Activated CD4-positive, alpha-beta T cell treated with anti-CD3 and anti-CD28 coated beads for 1 hour (primary cell): ENCODE data around the gene GTF2E1.
"Not testable (repeated sequence)": the region's sequence is repeated elsewhere in the genome, so short reads cannot be mapped to it uniquely, and the experiment has no call there.

Experiments used
- DNase-seq: peaks from one replicate; pipeline ENCODE4 v3.0.0-alpha.2; 2020

The GTF2E1 gene

DNA sequence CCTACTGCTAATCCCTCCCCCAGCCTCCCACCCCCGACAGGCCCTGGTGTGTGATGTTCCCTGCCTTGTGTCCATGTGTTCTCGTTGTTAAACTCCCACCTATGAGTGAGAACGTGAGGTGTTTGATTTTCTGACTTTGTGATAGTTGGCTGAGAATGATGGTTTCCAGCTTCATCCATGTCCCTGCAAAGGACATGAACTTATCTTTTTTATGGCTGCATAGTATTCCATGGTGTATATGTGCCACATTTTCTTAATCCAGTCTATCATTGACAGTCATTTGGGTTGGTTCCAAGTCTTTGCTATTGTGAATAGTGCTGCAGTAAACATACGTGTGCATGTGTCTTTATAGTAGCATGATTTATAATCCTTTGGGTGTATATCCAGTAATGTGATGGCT, 16.0 kb downstream of the GTF2E1 start:
- DNase-seq = not testable (repeated sequence)

DNA sequence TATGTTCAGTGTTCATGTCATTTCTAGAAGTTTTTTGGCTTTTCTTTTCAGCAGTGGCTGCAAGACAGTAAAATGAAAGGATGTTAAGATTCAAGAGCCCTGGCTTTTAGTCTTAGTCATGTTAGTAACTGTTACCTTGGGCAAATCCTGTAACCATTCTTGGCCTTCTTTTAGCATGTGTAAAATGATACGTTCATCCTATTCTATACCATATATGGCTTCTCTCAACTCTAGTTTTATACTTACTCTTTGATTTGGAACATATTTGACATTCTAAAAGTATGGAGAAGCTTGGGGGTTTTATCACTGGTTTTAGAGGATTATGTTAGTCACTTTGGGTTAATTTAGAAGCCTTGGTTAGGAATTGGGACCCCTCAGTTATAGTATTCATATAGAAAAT, 20.1 kb downstream of the GTF2E1 start:
- no peak for DNase-seq

GRCh38 chr3:120763601-120764000, 21.1 kb downstream of the GTF2E1 start:
- no peak for DNase-seq

DNA sequence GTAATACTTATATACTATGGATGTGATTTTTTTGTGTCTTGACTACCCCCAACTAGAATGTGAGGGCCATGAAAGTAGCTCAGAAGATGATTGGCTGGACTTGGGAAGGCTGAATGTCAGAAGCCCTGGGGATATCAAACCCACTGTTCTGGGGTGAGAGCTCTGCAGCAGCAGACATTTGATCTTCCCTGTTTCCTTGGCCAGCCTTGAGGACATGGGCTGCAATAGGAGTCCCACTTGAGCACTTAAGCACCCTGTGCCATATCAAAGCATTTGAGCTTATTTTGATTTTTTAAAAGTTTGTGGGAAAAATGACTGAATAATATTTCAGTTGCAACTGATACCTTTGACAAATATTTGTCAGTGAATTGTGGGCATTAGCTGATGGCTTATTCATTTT, 21.7 kb downstream of the GTF2E1 start:
- DNase-seq = no peak

DNA sequence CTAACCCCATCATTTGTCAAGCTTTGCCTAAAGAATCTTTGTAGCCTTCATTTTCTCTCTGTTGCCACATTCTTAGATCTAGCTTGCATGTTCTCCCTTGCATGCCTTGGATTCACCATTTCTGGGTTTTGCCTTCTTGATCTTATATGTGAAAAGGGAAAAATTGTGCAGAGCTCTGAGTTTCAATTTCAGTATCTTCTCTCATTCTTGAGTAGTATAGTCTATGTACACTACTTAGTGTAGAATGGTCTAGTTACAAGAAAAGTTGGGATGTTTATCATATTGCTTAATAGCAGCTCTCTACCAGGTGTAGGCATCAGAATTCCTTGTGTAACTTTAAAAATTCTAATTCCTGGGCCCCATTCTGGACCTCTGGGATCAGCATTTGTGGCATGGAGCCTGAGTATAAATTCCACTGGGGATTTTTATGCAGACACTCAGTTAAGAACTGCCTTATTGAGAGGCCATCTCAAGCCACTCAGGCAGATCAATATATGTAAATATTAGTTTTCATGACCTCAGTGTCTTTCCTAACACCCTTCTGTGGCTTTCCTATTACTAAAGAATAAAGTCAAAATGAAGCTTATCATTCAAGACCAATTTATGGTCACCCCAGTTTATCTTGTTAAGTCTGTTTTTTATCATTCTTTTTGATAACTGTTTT, 23.4 kb downstream of the GTF2E1 start:
- no peak for DNase-seq

- no peak for DNase-seq
Observed at GRCh38 chr3:120766576-120766975, 24.0 kb downstream of the GTF2E1 start.

GRCh38 chr3:120767106-120767505, 24.6 kb downstream of the GTF2E1 start:
- no peak for DNase-seq

DNA sequence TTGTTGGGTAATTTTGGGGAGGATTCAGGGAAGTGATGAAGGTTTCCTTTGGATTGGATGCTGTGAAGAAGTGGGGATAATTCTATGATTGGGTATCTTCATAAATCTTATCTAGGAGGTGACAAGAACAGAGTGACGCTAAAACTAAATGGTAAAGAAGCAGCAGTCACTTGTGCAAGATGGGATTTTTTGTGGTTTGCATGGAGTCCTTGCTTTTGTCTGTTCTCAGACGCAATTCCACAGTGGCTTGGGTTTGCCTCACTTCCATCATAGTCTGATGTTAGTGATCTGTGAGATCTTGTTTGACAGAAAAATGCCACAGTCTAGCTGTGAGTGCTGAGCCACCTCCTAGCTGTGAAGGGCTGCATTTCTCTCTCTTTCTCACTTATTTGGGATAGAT, 26.9 kb downstream of the GTF2E1 start:
- no peak for DNase-seq

- DNase-seq = no peak
Observed at GRCh38 chr3:120770891-120771290, 28.3 kb downstream of the GTF2E1 start.

DNA sequence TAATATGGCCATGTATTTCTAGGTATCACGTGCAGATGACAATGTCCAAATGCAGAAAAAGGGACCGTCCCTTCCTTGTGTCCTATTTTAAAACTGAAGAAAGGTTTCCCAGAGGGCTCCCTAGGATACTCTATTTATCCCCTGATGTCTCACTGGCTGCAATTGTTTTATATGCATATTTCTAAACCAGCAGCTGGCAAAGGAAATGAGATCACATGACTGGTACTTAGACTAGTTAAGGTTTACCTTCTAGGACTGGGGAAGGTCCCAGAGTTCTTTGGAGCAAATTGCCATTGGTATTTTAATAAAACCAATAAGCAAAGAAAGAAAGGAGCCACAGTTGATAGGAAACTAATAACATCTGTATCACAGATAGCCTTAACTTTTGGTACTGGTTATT, 29.5 kb downstream of the GTF2E1 start:
- no peak for DNase-seq

DNA sequence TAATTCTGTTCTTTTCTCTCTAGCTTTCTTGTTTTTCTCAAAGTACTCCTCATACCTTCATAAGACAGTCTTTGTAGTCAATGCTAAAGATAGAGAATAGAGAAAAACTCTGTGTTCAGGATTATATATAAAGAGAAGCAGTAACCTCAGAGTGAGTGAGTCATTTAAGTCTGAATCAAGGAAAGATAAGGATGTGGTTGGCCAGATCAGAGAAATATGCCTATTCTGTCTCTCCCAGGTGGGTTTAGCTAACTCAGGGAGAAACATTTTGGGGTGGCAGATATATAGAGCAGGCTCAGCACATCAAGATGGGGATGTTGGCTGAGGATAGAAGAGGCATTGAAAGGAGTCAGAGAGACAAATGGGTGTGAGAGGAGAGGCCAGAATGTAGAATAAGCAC, 31.4 kb downstream of the GTF2E1 start:
- no peak for DNase-seq

GRCh38 chr3:120775411-120775810, 32.9 kb downstream of the GTF2E1 start:
- DNase-seq = no peak

- no peak for DNase-seq
Observed at GRCh38 chr3:120778776-120779175, 36.2 kb downstream of the GTF2E1 start.

DNA sequence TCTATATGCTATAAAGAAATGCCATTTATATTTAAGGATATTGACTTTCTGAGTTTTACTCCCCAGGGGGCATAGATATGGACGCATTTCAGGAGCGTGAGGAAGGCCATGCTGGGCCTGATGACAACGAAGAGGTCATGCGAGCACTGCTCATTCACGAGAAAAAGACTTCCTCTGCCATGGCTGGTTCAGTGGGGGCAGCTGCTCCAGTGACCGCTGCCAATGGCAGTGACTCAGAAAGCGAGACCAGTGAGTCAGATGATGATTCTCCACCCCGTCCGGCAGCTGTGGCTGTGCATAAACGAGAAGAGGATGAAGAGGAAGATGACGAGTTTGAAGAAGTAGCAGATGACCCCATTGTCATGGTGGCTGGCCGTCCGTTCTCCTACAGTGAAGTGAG, 38.4 kb downstream of the GTF2E1 start:
- no peak for DNase-seq

DNA sequence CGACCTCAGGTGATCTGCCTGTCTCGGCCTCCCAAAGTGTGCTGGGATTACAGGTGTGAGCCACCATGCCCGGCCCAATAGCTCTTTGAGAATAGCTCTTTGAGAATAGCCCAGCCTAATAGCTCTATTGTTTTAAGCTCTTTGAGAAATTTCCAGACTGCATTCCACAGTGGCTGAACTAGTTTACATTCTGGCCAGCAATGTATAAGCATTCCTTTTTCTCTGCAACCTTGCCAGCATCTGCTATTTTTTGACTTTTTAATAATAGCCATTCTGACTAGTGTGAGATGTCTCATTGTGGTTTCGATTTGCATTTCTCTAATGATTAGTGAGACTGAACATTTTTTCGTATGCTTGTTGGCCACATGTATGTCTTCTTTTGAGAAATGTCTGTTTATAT, 43.3 kb downstream of the GTF2E1 start:
- DNase-seq = not testable (repeated sequence)

- no peak for DNase-seq
Observed at GRCh38 chr3:120791010-120791409, 48.5 kb downstream of the GTF2E1 start.

- no peak for DNase-seq
Observed at GRCh38 chr3:120791913-120792312, 49.4 kb downstream of the GTF2E1 start.

DNA sequence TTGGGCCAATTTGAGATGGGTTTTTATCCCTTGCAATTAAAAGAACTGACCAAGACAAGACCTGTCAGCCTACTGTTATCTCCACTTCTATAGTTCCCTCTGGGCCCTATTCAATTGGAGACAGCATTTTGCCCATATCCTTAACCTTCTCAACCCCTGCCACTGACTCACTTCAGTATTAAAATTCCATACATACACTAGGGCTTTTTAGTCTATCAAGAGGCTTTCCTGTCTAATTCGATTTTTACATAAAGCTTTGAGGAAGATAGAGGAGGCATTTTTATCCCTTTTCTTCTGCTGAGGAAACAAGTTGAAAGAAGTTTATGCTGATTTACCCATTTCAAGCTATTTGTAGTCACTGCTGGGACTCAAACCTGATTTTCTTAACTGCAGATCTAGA, 51.1 kb downstream of the GTF2E1 start:
- no peak for DNase-seq

DNA sequence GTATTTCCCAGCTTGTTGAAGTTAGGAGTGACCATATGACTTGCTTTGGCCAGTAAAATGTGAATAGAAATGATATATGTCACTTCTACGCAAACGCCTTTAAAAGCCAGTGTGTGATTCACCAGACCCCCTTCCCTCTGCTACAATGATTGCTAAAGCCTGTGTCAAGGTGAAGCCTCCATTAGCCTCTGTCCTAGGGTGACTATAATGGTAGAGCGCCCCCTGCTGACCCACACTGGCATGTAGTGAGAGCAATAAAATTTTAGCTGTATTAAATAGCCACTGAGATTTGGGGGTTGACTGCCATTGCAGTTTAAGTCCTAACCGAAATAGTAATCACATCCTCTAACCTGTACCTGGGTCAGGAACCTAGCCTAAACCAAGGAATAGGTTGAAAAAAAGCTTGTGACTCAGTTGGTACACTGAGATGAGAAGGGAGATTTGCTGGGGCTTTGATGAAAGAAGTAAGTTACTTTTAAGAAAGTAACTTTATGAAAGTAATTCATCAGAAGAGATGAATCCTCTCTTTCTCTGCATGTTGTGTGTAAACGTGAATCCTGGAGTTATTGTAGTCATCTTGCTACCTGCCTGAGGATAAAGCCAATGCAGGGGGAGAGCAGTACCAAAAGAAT, 52.6 kb downstream of the GTF2E1 start:
- DNase-seq = peak; percentile 66

GRCh38 chr3:120795959-120796358, 53.4 kb downstream of the GTF2E1 start:
- DNase-seq = no peak

- no peak for DNase-seq
Observed at GRCh38 chr3:120796976-120797375, 54.4 kb downstream of the GTF2E1 start.

DNA sequence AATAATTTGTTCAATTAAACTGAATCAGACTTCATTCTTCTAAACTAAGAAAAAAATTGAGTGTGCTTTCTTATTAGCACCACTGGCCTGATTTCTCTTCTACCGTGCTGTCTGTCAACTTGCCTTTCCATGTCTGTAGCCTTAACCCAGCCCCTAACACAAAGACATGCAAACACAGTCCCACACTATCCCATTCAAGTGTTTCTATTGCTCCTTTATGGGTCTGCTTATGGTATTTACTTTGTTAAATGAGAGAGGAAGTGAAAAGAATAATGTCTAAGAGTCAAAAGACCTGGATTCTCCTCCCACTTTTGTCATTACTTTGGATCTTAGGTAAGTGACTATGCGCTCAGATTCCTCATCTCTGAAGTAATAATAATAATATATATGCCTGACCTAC, 55.3 kb downstream of the GTF2E1 start:
- DNase-seq = no peak

DNA sequence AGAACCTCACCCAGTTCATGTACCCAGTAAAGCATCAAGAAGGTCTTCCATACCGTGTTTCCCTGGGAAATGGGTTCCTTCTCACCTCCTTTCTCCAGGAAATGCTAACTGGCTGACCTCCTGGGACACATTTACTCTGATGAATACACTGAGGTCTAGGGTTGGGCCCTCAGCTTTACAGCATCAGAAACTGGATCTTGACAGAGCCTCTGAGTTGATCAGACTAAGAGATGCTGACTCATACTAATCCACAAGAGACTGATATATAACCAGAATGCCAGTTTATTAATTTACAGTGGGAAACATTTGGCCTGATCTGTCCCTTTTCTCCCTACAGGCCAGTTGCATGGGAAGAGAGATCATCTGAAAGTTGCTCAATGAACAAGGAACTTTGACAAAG, 55.8 kb downstream of the GTF2E1 start:
- no peak for DNase-seq

GRCh38 chr3:120800625-120801024, 58.1 kb downstream of the GTF2E1 start:
- DNase-seq = no peak

GRCh38 chr3:120801484-120801883, 58.9 kb downstream of the GTF2E1 start:
- no peak for DNase-seq
